ENCODE measurements around the gene C3orf80.
"Not testable (repeated sequence)": the region's sequence is repeated elsewhere in the genome, so short reads cannot be mapped to it uniquely, and the experiment has no call there.

Gene C3orf80

GRCh38 chr3:160225176-160226025, at the start of gene C3orf80:
Gene C3orf80, plus strand, starts transcription at chr3:160225422. Its CDS starts 214 bp downstream, at chr3:160225636.
- H3K4me3 ChIP-seq (ENCODE audit: low read depth, low read length): peak within 1 kb of the TSS; percentile 56
- TF ChIP-seq CTCF (IDR thresholded peaks at IDR 0.05; ENCODE audit: low read depth, low read length): no peak

- TF ChIP-seq CTCF (IDR thresholded peaks at IDR 0.05; ENCODE audit: low read depth, low read length): no peak
- no peak overlapping the region for H3K4me3 ChIP-seq (ENCODE audit: low read depth, low read length)
Observed at GRCh38 chr3:160176923-160177322, 48.3 kb upstream of the C3orf80 start.

GRCh38 chr3:160178661-160179060, 46.6 kb upstream of the C3orf80 start:
- H3K4me3 ChIP-seq (ENCODE audit: low read depth, low read length): not testable (repeated sequence)

- not testable (repeated sequence) for H3K4me3 ChIP-seq (ENCODE audit: low read depth, low read length)
Observed at GRCh38 chr3:160179403-160179802, 45.8 kb upstream of the C3orf80 start.

- no peak for TF ChIP-seq CTCF (IDR thresholded peaks at IDR 0.05; ENCODE audit: low read depth, low read length)
- H3K4me3 ChIP-seq (ENCODE audit: low read depth, low read length): no peak overlapping the region
Observed at GRCh38 chr3:160179906-160180305, 45.3 kb upstream of the C3orf80 start.

GRCh38 chr3:160180581-160181216, 44.5 kb upstream of the C3orf80 start:
- no peak for TF ChIP-seq CTCF (IDR thresholded peaks at IDR 0.05; ENCODE audit: low read depth, low read length)
- no peak overlapping the region for H3K4me3 ChIP-seq (ENCODE audit: low read depth, low read length)

GRCh38 chr3:160183345-160184076, 41.7 kb upstream of the C3orf80 start:
- no peak overlapping the region for H3K4me3 ChIP-seq (ENCODE audit: low read depth, low read length)

More at GRCh38 chr3:160183345-160184076, 41.7 kb upstream of the C3orf80 start:
- no peak for TF ChIP-seq CTCF (IDR thresholded peaks at IDR 0.05; ENCODE audit: low read depth, low read length)
